ENCODE data around the gene PLXNA4.

PLXNA4 gene

DNA sequence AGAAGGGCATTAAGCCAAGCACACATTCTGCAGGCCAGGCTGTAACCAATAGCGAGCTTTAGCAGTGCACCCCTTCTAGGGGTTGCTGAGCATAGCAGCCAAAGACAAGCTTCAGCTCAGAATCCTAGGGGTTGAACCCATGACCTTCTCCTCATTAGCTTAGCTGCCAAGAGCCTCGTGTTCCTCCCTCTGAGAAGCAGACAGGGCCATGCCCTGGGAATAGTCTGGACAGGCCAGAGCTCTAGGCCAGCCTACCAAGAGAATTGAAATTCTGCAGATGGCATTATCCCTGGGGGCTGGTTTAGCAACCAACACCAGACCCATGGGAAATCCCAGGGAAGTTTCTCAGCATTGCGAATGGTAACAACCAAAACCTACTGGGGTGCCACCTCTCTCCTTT lies 77.2 kb downstream of the PLXNA4 start:
- Mint-ChIP-seq H3K27me3 (no peaks in the 10 kb centered on the region), H3K4me1 (no peaks in the 10 kb centered on the region), H3K4me3 (no peak overlapping the region), H3K9me3 (no peaks in the 10 kb centered on the region), H3K27ac (no peak overlapping the region), H3K36me3 (ENCODE audit: low read depth) (no peaks in the 10 kb centered on the region)
- no peak for ATAC-seq
- no peak for DNase-seq

DNA sequence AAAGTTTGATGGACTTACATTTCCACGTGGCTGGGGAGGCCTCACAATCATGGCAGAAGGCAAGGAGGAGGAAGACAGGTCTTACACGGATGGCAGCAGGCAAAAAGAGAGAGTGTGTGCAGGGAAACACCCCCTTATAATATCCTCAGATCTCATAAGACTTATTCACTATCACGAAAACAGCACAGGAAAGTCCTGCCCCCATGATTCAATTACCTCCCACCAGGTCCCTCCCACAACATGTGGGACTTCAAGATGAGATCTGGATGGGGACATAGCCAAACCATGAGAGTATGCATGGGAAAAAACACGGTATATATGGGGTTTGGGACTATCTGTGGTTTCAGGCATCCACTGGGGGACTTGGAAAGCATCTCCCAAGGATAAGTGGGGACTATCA lies 78.0 kb downstream of the PLXNA4 start:
- DNase-seq (no peak), ATAC-seq (no peak)
- Mint-ChIP-seq H3K4me3 (no peak overlapping the region), H3K9me3 (no peaks in the 10 kb centered on the region), H3K4me1 (no peaks in the 10 kb centered on the region), H3K36me3 (ENCODE audit: low read depth) (no peaks in the 10 kb centered on the region), H3K27ac (no peak overlapping the region), H3K27me3 (no peaks in the 10 kb centered on the region)

DNA sequence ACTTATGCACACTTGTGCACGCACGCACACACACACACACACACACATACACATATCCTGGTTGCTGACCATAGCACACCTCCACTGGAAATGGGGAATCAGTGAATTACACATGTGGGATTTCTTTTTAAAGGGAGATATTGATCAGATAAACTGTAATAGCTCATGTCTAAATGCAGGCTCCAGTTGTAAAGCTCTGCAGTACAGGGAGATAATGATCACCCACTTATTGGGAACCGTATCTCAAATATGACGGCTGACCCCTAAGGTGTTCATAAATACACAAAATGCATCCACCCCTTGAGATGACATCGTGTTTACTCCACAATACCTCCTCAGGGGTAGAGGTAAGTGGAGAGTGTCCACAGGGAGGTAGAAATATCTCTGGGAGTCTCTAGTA lies 79.2 kb downstream of the PLXNA4 start:
- DNase-seq, result no peak

GRCh38 chr7:132495936-132496335 lies 80.3 kb downstream of the PLXNA4 start:
- ATAC-seq (no peak), DNase-seq (no peak)
- no peaks in the 10 kb centered on the region for H3K27me3 Mint-ChIP-seq
- no peaks in the 10 kb centered on the region for H3K36me3 Mint-ChIP-seq (ENCODE audit: low read depth)
- no peak overlapping the region for H3K27ac Mint-ChIP-seq
- no peaks in the 10 kb centered on the region for H3K9me3 Mint-ChIP-seq
- H3K4me3 Mint-ChIP-seq, result no peak overlapping the region
- H3K4me1 Mint-ChIP-seq, result peaks cover 2% of the 10 kb centered on the region

More for the DNA sequence above, 79.2 kb downstream of the PLXNA4 start:
- Mint-ChIP-seq H3K9me3 (no peaks in the 10 kb centered on the region), H3K27me3 (no peaks in the 10 kb centered on the region), H3K36me3 (ENCODE audit: low read depth) (no peaks in the 10 kb centered on the region), H3K27ac (no peak overlapping the region), H3K4me3 (no peak overlapping the region), H3K4me1 (no peaks in the 10 kb centered on the region)
- ATAC-seq, result no peak

DNA sequence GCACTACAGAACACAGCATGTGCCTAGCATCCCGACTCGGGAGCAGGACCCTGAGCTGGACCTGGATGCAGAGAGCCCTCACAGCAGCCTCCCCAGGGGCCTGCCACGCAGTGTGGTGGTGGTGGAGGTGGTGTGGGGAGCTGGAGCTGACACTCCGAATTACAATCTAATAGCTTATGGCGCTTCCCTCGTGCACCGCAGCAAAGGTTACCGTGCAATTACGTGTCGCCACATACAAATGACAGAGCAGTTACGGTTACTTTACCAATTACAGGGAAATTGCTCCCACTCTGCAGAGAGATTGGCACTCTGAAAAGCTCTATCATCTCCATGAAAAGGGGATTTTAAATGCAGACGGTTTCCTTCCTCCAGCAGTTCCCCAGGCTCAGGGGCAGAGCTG lies 81.8 kb downstream of the PLXNA4 start:
- no peaks in the 10 kb centered on the region for H3K27me3 Mint-ChIP-seq
- peaks cover 4% of the 10 kb centered on the region for H3K4me1 Mint-ChIP-seq
- DNase-seq (no peak), ATAC-seq (no peak)
- no peaks in the 10 kb centered on the region for H3K9me3 Mint-ChIP-seq
- no peak overlapping the region for H3K4me3 Mint-ChIP-seq
- no peaks in the 10 kb centered on the region for H3K36me3 Mint-ChIP-seq (ENCODE audit: low read depth)
- no peak overlapping the region for H3K27ac Mint-ChIP-seq

DNA sequence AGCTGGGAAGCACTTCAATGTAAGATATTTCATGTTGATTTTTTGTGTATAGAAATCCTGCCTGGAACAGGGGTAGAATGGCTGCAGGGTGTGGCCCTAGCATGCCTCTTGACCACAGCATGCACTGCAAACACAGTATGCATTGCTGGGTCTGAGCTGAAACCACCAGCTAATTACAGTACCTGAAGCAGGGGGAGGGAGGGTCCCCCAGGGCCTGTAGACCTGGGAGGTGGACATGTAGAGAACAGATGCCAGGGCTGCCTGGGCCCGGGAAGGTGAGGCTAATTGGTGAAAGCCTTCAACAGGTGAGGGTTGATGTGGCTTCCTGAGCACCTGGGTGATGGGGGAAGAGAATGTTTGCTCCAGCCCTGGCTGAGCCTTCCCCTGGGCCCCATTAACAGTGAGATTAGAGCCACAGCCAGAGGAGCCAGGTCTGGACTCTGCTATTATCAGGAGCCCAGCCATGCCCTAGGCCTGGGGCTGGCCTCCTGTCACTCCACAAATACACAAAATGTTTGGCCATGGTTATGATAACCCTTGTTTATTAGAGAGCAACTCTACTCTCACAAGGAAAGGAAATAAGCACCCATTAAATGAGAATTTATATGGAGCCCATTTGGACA lies 83.3 kb downstream of the PLXNA4 start:
- ATAC-seq, result no peak
- no peak for DNase-seq
- Mint-ChIP-seq H3K27ac (no peak overlapping the region), H3K4me1 (peaks cover 16% of the 10 kb centered on the region), H3K9me3 (no peaks in the 10 kb centered on the region), H3K27me3 (no peaks in the 10 kb centered on the region), H3K4me3 (no peak overlapping the region), H3K36me3 (ENCODE audit: low read depth) (no peaks in the 10 kb centered on the region)

DNA sequence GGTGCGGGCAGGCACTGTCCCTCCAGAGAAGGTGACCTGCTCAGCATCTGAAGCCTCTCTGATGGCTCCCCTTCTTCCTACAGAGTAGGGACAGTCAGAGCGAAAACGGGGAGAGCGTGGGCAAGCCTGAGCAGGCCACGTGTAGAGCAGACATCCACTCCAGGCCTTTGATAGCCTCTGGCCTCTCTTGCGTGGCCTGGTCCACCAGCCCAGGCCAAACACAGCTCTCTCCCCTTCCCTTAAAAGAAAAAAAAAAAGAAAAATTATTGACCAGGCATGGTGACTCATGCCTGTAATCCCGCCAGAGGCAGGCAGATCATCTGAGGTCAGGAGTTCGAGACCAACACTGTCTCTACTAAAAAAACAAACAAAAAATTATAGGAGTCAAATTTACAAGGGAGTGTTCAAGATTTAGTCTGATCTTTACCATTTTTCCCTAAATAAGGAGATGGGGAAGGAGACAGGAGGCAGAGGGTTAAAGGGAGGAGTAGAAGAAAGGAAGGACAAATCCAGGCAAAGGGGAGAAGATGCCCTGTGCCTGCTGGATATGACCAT lies 84.8 kb downstream of the PLXNA4 start:
- H3K36me3 Mint-ChIP-seq (ENCODE audit: low read depth), result no peaks in the 10 kb centered on the region
- H3K27me3 Mint-ChIP-seq, result no peaks in the 10 kb centered on the region
- ATAC-seq (no peak), DNase-seq (no peak)
- H3K4me1 Mint-ChIP-seq, result peaks cover 26% of the 10 kb centered on the region
- H3K9me3 Mint-ChIP-seq, result no peaks in the 10 kb centered on the region
- H3K4me3 Mint-ChIP-seq, result no peak overlapping the region
- H3K27ac Mint-ChIP-seq, result no peak overlapping the region

DNA sequence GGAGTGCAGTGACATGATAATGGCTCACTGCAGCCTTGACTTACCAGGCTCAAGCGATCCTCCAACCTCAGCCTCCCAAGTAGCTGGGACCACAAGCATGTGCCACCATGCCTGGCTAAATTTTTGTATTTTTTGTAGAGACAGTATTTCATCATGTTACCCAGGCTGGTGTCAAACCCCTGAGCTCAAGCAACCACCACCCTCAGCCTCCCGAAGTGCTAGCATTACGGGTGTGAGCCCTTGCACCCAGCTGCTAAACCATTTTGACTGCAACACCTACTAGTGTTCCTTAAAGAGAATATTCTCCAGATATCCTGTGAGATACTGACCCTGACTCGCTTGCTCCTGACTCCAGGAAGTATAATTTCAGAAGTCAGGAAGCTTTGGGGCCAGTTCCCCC lies 85.8 kb downstream of the PLXNA4 start:
- H3K9me3 Mint-ChIP-seq, result no peaks in the 10 kb centered on the region
- no peak overlapping the region for H3K27ac Mint-ChIP-seq
- no peak for DNase-seq
- H3K4me1 Mint-ChIP-seq, result peaks cover 34% of the 10 kb centered on the region
- H3K4me3 Mint-ChIP-seq, result no peak overlapping the region
- no peaks in the 10 kb centered on the region for H3K36me3 Mint-ChIP-seq (ENCODE audit: low read depth)
- no peak for ATAC-seq
- no peaks in the 10 kb centered on the region for H3K27me3 Mint-ChIP-seq

- peaks cover 40% of the 10 kb centered on the region for H3K4me1 Mint-ChIP-seq
- no peak overlapping the region for H3K27ac Mint-ChIP-seq
- DNase-seq (no peak), ATAC-seq (no peak)
- no peak overlapping the region for H3K4me3 Mint-ChIP-seq
- no peaks in the 10 kb centered on the region for H3K9me3 Mint-ChIP-seq
- H3K27me3 Mint-ChIP-seq, result no peaks in the 10 kb centered on the region
- H3K36me3 Mint-ChIP-seq (ENCODE audit: low read depth), result no peaks in the 10 kb centered on the region
Measured at GRCh38 chr7:132489776-132490237, 86.5 kb downstream of the PLXNA4 start.

DNA sequence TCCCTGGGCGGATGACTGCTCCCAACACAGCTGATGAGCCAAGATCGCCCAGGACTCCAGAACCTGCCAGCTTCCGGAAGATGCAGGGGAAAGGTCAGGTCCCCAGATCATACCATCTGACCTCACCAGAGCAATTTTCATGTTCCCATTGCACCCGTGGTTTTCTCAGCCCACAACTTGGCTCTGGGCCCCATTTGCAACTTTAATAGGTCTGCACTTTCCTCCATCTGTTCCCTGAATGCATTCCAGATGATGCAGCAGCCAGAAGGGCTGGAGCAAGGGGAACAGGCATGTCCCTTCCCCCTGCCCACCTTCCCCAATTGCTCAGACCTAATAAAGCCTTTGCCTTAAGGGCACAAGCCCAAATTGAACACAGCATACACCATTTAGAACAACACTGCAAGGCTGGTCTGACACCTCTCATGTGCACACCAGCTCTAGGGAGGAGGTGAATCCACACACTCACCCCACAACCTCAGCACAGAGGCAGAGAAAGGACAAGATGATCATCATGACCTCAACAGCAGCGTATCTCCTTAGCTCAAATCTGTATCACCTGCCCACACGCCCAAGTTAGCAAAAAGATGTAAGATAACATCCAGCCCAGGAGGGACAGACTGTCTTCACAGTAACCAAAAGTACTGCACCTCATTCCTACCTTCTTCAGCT lies 87.5 kb downstream of the PLXNA4 start:
- Mint-ChIP-seq H3K4me3 (no peak overlapping the region), H3K9me3 (no peaks in the 10 kb centered on the region), H3K27me3 (no peaks in the 10 kb centered on the region), H3K27ac (no peak overlapping the region), H3K36me3 (ENCODE audit: low read depth) (no peaks in the 10 kb centered on the region), H3K4me1 (peaks cover 48% of the 10 kb centered on the region)
- ATAC-seq (no peak), DNase-seq (no peak)

GRCh38 chr7:132486274-132486610 lies 90.0 kb downstream of the PLXNA4 start:
- no peak for ATAC-seq
- Mint-ChIP-seq H3K27me3 (no peaks in the 10 kb centered on the region), H3K27ac (no peak overlapping the region), H3K9me3 (no peaks in the 10 kb centered on the region), H3K4me1 (peaks cover 47% of the 10 kb centered on the region), H3K36me3 (ENCODE audit: low read depth) (no peaks in the 10 kb centered on the region), H3K4me3 (no peak overlapping the region)
- DNase-seq, result no peak

- DNase-seq (peak; percentile 23), ATAC-seq (peak; percentile 87)
- no peaks in the 10 kb centered on the region for H3K27me3 Mint-ChIP-seq
- H3K4me3 Mint-ChIP-seq, result no peak overlapping the region
- no peaks in the 10 kb centered on the region for H3K36me3 Mint-ChIP-seq (ENCODE audit: low read depth)
- no peaks in the 10 kb centered on the region for H3K9me3 Mint-ChIP-seq
- H3K4me1 Mint-ChIP-seq, result peaks cover 45% of the 10 kb centered on the region
- peak overlapping the region; percentile 40 for H3K27ac Mint-ChIP-seq
Measured at GRCh38 chr7:132485600-132486273, 90.5 kb downstream of the PLXNA4 start.

GRCh38 chr7:132485136-132485535 lies 91.1 kb downstream of the PLXNA4 start:
- H3K9me3 Mint-ChIP-seq, result no peaks in the 10 kb centered on the region
- H3K4me3 Mint-ChIP-seq, result peak overlapping the region; percentile 1
- H3K27ac Mint-ChIP-seq, result peak overlapping the region; percentile 7
- peaks cover 45% of the 10 kb centered on the region for H3K4me1 Mint-ChIP-seq
- ATAC-seq (no peak), DNase-seq (no peak)
- H3K36me3 Mint-ChIP-seq (ENCODE audit: low read depth), result no peaks in the 10 kb centered on the region
- no peaks in the 10 kb centered on the region for H3K27me3 Mint-ChIP-seq

- no peaks in the 10 kb centered on the region for H3K9me3 Mint-ChIP-seq
- H3K4me3 Mint-ChIP-seq, result no peak overlapping the region
- no peak for DNase-seq
- H3K27ac Mint-ChIP-seq, result no peak overlapping the region
- ATAC-seq, result no peak
- no peaks in the 10 kb centered on the region for H3K27me3 Mint-ChIP-seq
- H3K36me3 Mint-ChIP-seq (ENCODE audit: low read depth), result no peaks in the 10 kb centered on the region
- peaks cover 32% of the 10 kb centered on the region for H3K4me1 Mint-ChIP-seq
Measured at GRCh38 chr7:132482866-132483265, 93.4 kb downstream of the PLXNA4 start.

- no peak overlapping the region for H3K27ac Mint-ChIP-seq
- H3K36me3 Mint-ChIP-seq (ENCODE audit: low read depth), result no peaks in the 10 kb centered on the region
- peaks cover 17% of the 10 kb centered on the region for H3K4me1 Mint-ChIP-seq
- ATAC-seq (no peak), DNase-seq (no peak)
- H3K4me3 Mint-ChIP-seq, result no peak overlapping the region
- no peaks in the 10 kb centered on the region for H3K9me3 Mint-ChIP-seq
- H3K27me3 Mint-ChIP-seq, result no peaks in the 10 kb centered on the region
Measured at GRCh38 chr7:132480534-132480933, 95.7 kb downstream of the PLXNA4 start.
